GM12872 (cell line): ENCODE results near the gene BCAS3.

ENCODE experiments used
- CTCF ChIP-seq: IDR thresholded peaks from 3 replicates; pipeline ENCODE4 v1.5.1; 2011; ENCODE audit warnings: low read depth, mild to moderate bottlenecking, low read length, moderate library complexity; ENCODE audit not compliant: insufficient read depth

The BCAS3 gene

DNA sequence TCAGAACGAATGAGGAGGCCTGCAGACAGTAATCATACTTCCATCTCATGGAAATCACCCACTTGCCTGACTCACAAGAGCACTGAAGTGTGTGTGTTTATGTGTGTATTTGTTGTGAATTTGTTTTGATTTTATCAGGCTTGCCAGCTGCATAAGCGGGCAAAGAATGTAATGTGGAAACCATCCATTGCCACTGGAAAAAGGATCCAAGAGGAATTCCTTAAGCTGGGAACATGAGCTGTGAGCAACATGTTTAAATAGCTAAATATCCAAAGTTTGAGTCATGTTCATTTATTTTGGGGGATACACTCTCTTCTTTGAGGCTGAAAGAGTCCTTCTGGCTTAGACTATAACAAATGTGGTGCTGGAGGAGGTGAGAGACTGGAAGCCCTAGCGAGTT lies 523.6 kb downstream of the BCAS3 start:
- no peak for TF ChIP-seq CTCF

GRCh38 chr17:61202564-61202963 lies 524.9 kb downstream of the BCAS3 start:
- TF ChIP-seq CTCF, result no peak

DNA sequence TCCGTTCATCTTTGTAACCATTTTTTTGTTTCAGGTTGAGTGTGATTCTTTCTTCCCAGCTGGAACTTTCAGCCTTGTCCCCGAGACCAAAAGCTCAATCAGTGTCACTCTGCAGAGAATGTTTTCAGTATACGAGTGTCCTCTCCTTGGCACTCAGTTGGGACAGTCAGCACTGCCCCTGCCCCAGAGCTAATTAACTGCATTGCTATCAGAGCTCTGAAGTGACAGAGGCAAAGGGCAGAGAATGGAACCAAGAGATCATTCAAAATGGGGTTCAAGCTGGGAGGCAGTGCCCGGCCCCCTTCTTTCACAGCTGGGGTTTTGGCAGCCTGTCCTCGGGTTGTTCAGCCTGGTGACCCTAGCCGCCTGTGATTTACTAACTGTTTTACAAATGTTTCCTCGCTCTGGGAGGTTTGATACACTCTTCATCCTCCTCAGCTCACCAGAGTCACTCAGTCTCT lies 526.0 kb downstream of the BCAS3 start:
- no peak for TF ChIP-seq CTCF

DNA sequence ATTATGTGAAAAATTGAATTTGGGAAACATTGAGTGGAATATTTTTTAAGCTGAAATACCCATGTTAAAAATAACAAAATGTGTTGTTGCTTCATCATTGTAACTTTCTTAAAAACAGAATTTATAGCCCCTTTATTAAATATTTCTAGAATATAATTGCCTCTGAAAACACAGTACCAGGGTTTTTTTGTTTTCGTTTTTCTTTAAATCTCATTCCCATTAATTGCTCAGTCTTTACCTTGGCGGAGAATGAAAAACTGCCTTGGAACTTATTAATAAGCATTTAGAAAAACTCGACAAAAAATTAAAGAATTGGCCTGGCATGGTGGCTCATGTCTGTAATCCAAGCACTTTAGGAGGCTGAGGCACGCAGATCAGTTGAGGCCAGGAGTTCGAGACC lies 526.8 kb downstream of the BCAS3 start:
- TF ChIP-seq CTCF, result no peak

DNA sequence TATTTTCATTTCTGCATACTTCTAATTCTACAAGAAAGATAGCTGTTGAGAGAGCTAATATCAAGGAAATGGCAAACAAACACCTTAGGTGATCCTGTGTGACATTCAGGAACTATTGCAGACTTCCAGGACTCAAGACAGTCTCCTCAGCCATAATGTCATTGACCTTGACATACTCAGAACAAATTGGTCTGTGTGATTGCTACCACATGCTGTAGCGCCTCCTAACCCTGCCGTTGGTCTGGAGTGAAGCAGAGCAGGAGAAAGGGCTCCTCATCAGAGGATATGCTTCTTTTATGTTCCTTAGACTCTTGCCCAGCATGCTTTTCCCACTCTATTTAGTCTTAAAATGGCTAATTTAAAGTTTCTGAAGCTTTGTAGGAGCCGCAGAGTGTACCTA lies 527.8 kb downstream of the BCAS3 start:
- no peak for TF ChIP-seq CTCF

DNA sequence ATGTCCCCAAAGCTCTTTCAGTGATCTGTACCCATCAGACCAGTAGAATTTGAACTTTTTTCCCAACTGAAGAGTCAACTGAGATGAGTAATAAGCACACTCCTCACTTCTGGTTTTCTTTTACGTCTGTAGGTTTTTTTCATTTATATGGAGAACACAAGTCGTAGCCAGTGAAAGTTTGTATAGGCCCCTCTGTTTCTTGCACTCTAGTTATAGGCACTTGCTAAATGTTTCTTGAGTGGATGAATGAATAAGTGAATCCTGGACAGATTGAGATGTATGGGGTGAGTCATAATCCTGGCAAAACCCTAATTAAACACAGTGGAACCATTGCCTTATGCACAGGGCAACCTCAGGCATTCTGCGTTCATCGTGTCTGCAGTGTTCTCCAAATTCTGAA lies 528.3 kb downstream of the BCAS3 start:
- no peak for TF ChIP-seq CTCF

DNA sequence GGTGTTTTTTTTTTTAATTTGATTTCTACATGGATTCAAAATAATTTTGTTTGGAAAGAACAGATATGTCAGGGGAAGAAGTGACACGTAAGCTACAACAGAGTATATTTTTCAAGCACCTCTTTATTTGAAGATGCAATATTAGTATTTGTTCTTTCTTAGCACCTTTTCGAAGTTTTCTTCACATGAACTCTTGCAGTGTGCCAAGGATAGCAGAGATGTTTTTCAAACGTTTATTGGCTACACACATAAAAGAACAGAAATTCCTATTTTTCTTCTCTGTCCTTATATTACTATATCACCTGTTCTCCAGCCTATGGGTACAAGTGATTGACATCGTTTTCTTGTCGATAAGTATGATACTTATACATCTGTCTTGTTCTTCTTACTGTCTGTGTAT lies 529.3 kb downstream of the BCAS3 start:
- no peak for TF ChIP-seq CTCF
